Hippocampal formation (tissue), 2 donors: Measurements from ENCODE around the gene CNNM2.
"Not testable (repeated sequence)": the region's sequence is repeated elsewhere in the genome, so short reads cannot be mapped to it uniquely, and the experiment has no call there.

Source experiments
- DNase-seq, 2 donors: peaks; one replicate each; lab custom pipeline; 2025; lab: John Stamatoyannopoulos, UW

Gene CNNM2

DNA sequence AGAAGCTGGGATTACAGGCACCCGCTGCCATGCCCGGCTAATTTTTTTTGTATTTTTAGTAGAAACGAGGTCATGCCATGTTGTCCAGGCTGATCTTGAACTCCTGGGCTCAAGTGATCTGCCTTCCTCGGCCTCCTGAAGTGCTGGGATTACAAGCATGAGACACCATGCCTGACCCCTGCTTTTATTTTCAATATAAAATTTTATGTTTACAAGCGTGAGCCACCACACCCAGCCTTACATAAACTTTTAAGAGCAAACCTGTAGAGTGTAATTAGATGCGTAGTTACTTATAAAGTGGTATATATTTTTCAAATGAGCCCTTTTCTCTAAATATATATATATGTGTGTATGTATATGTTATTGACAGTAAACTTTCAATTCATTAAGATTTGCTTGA is 8.7 kb downstream of the CNNM2 start:
- no peak for DNase-seq

GRCh38 chr10:102927311-102928010 is 9.4 kb downstream of the CNNM2 start:
- no peak for DNase-seq

GRCh38 chr10:102928442-102928841 is 10.3 kb downstream of the CNNM2 start:
- not testable (repeated sequence) for DNase-seq

- DNase-seq: no peak
These were observed 12.6 kb downstream of the CNNM2 start for GRCh38 chr10:102930720-102931119.

DNA sequence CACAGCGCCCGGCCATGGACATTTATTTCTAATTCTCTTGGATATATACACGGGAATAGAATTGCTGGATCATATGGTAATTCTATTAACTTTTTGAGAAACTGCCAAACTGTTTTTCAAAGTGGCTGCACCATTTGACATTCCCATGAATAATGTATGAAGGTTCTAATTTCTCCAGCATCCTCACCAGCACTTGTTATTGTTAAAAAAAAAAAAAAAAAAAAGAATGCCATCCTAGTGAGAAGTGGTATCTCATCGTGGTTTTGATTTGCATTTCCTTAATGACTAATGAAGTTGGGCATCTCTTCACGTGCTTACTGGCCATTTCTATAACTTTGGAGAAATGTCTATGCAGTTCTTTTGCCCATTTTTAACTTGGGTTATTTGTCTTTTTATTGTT is 13.5 kb downstream of the CNNM2 start:
- no peak for DNase-seq

- DNase-seq: no peak
These were observed 17.4 kb downstream of the CNNM2 start for GRCh38 chr10:102935505-102935904.

GRCh38 chr10:102935939-102936605 is 18.0 kb downstream of the CNNM2 start:
- no peak for DNase-seq

DNA sequence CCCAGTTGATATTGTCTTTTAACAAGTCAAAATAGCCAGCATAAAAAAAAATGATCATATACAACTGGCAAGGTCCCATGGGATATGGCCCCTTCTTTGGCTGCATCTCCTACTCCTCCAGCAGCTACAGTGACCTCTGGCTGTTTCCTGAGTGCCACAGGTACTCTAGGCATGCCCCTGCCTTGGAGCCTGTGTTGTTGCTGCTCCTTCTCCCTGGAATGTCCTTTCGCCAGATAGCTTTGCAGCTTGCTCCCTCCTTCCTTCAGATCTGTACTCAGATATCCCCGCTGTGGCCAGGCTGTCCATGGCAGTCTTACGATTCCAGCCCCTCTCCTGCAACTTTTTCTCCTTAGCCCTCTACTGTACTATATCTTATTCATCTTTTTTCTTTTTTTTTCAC is 23.3 kb downstream of the CNNM2 start:
- DNase-seq: no peak

- DNase-seq: no peak
These were observed 27.4 kb downstream of the CNNM2 start for GRCh38 chr10:102945449-102945848.

GRCh38 chr10:102945962-102946361 is 27.9 kb downstream of the CNNM2 start:
- DNase-seq: no peak

DNA sequence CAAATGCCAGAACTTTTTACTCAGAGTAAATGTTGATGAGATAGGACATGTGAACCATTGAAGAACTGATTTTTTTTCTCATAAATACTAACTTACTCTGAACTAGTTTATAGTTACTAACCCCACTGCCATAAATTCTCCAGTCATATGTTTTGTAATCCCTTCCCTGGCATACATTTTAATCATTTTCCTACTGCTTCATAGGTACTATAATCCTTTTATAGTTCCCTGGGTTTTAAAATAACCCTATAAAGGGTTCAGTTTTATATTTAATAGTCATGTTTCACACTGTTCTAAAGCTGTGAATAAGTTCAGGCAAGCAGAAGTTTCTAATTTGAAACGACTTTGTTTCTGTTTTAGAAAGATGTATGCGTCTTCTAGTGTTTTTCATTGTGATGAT is 28.9 kb downstream of the CNNM2 start:
- no peak for DNase-seq

GRCh38 chr10:102948176-102948575 is 30.1 kb downstream of the CNNM2 start:
- DNase-seq: no peak

- no peak for DNase-seq
These were observed 30.7 kb downstream of the CNNM2 start for GRCh38 chr10:102948786-102949185.

DNA sequence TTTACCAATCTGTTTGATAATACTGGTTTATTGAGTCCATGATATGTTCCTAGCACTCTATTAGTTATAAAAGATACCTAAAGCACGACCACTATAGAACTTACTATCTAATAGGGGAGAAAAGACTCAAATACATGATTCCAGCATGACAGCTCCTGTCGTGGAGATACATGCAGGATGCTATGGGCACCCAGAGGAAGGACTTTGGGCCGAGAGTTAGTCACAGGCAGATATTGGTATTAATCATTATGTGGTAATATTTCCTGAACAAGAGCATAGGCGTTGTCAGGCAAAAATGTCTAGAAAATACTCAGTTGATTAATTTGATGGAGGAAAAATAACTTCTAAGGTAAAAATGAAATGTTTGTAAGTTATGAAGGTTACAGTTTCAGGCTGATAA is 31.8 kb downstream of the CNNM2 start:
- no peak for DNase-seq

DNA sequence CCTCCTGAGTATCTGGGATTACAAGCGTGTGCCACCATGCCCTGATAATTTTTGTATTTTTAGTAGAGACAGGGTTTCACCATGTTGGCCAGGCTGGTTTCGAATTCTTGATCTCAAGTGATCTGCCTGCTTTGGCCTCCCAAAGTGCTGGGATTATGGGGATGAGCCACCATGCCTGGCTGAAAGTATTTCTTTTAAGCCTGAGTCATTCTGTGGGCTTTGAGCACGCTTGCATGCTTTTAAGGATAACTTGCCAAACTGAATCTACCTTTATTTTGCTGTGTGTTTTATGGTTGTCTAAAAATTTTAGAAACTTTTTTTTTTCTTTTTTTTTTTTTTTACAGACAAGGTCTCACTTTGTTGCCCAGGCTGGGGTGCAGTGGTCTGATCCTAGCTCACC is 33.2 kb downstream of the CNNM2 start:
- no peak for DNase-seq

DNA sequence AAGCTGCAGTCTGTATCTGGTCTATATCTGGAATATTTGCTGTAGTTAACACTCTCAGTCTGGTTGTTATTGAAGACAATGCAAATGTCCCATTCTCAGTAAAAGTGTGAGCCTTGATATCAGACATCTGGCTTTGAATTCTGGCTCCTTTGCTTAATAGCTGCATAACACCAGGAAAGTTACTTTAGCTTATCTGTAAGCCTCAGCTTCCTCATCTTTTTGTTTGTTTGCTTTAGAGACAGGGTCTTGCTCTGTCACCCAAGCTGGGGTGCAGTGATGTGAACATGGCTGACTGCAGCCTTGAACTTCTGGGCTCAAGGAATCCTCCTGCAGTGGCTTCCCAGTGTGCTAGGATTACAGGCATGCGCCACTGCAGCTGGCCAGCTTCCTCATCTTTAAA is 41.3 kb downstream of the CNNM2 start:
- DNase-seq: no peak

- no peak for DNase-seq
These were observed 42.1 kb downstream of the CNNM2 start for GRCh38 chr10:102960157-102960556.

DNA sequence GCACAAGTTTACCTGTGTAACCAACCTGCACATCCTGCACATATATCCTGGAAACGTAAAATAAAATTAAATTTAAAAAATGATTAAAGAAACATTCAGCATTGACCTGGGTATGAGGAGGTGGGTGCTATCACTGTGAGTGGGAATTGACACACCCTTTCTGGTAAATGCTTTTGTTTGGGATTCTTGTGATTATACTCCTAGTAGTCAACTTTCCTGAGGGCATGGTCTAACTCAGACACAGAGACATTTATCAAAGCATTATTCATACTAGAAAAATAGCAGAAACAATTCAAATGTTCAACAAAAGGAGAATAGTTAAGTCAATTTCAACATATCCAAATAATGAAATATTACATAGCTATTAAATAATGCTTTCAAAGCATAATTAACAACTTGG is 44.2 kb downstream of the CNNM2 start:
- no peak for DNase-seq

DNA sequence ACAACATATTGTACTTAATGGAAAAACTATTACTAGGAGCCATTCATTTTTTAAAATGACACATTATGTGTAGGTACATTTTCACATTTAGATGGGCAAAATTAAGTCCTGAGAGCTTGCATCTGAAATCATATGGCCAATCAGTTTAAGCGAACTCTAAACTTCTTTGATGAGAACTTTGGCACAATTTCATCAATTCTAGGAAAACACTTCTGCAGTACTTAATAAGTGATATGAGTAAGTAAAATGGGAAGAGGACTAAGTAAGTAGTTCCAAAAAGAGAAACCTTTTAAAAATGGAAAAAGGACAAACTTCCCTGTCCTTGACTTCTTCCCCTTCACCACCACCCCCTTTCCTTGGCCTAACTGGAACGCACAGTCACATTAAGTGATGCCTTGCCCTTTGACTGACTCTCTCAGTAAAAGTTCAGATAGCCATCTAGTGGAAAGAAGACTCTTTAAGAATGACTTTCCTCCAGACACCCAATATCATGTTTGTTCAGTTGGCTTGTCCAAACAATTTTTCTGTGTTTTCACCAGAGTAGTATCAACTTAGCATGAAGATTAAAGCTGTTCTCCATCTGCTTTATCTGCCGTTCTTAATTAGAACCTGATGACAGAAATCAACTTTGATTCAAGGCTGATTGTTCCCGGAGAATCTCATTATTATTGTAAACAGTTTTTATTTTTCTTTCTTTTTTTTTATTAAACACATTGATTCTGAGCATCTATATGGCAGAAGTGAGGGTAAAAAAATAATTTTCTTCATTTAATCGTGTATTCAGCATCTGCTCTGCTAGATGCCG is 45.1 kb downstream of the CNNM2 start:
- DNase-seq: no peak

DNA sequence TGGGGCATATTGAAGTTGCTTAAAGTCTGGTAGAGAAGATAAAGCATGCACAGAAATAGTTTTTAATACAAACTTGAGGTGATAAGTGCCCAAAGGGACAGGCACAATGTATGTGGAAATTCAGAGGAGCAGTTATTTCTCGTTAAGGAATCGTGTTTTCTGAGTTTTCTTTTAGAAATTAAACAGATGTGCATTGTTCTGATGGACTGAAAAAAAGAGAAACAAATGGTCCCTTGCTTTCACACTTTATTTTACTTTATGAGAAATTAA is 45.6 kb downstream of the CNNM2 start:
- no peak for DNase-seq

GRCh38 chr10:102964064-102964463 is 46.0 kb downstream of the CNNM2 start:
- not testable (repeated sequence) for DNase-seq

DNA sequence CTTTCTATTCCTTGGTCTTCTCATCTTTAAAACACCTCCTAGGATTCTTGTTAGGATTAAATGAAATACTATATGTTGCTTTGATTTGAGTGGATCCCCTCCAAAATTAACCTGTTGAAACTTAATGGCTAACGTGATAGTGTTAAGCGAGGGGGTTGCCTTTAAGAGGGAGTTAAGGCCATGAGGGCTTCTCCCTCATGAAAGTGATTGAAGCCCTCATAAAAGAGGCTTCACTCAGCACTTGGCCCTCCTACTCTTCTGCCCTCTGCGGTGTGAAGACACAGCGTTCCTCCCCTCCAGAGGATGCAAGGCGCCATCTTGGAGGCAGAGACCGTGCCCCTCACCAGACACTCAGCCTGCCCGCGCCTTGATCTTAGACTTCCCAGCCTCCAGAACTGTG is 46.6 kb downstream of the CNNM2 start:
- DNase-seq: no peak

- no peak for DNase-seq
These were observed 47.3 kb downstream of the CNNM2 start for GRCh38 chr10:102965311-102965851.
